Neural cell (in vitro differentiated cells): ENCODE data around the gene SGMS2. TPM values are rescaled to one million over a fixed set of nuclear protein-coding genes. Genes with fewer than 3 reads are reported as not detected.
"Not testable (repeated sequence)": the region's sequence is repeated elsewhere in the genome, so short reads cannot be mapped to it uniquely, and the experiment has no call there.

Experiments used
- H2AFZ ChIP-seq: fragments of 200-600, 300-800 bp; sonication (generic), shearing (Covaris generic); 2 replicates; pipeline ENCODE4 v1.6.0; 2014; ENCODE audit warnings: low read depth, mild to moderate bottlenecking, antibody characterized with exemption, low read length, moderate library complexity
- H3F3A ChIP-seq: fragments of 200-600 bp; shearing (Covaris generic); 2 replicates; pipeline ENCODE4 v1.6.1; 2016; ENCODE audit warnings: mild to moderate bottlenecking, moderate library complexity, mixed read lengths, antibody characterized with exemption, low read length; ENCODE audit not compliant: insufficient read depth, poor library complexity, severe bottlenecking
- H3K27ac ChIP-seq: fragments of 200-600, 300-800 bp; sonication (generic), shearing (Covaris generic); 2 replicates; pipeline ENCODE4 v1.5.1; 2014; ENCODE audit warnings: mild to moderate bottlenecking, low read length, moderate library complexity
- H3K27me3 ChIP-seq: fragments of 300-800, 200-600 bp; sonication (generic), shearing (Covaris generic); 2 replicates; pipeline ENCODE4 v1.6.0; 2014; ENCODE audit warnings: mild to moderate bottlenecking, low read depth, low read length, moderate library complexity; ENCODE audit not compliant: insufficient read depth
- H3K36me3 ChIP-seq: fragments of 300-800, 200-600 bp; sonication (generic), shearing (Covaris generic); 2 replicates; pipeline ENCODE4 v1.5.1; 2014; ENCODE audit warnings: mild to moderate bottlenecking, antibody characterized with exemption, low read length, moderate library complexity; ENCODE audit not compliant: insufficient read depth
- H3K4me2 ChIP-seq: fragments of 300-800, 200-600 bp; sonication (generic), shearing (Covaris generic); 2 replicates; pipeline ENCODE4 v1.6.0; 2014; ENCODE audit warnings: mild to moderate bottlenecking, low read length
- H3K4me3 ChIP-seq: fragments of 300-800, 200-600 bp; sonication (generic), shearing (Covaris generic); 2 replicates; pipeline ENCODE4 v1.5.1; 2014; ENCODE audit warnings: mild to moderate bottlenecking, low read length, moderate library complexity
- H3K79me2 ChIP-seq: fragments of 200-600 bp; shearing (Covaris generic); replicated peaks from 2 replicates; pipeline ENCODE4 v1.6.0; 2014; ENCODE audit warnings: mild to moderate bottlenecking, low read length, moderate library complexity; ENCODE audit not compliant: insufficient read depth
- H3K9ac ChIP-seq: fragments of 300-800, 200-600 bp; sonication (generic), shearing (Covaris generic); 2 replicates; pipeline ENCODE4 v1.6.1; 2016; ENCODE audit warnings: mild to moderate bottlenecking, low read length, mixed read lengths
- H3K9me2 ChIP-seq: fragments of 200-600 bp; shearing (Covaris generic); 2 replicates; pipeline ENCODE4 v1.6.1; 2016; ENCODE audit warnings: mild to moderate bottlenecking, low read length, mixed read lengths; ENCODE audit not compliant: insufficient read depth
- H3K9me3 ChIP-seq: fragments of 200-600, 300-800 bp; sonication (generic), shearing (Covaris generic); 2 replicates; pipeline ENCODE4 v1.6.1; 2016; ENCODE audit warnings: mild to moderate bottlenecking, mixed run types, low read length, moderate library complexity, mixed read lengths
- H4K20me1 ChIP-seq: fragments of 200-600 bp; shearing (Covaris generic); 2 replicates; pipeline ENCODE4 v1.6.1; 2016; ENCODE audit warnings: mild to moderate bottlenecking, mixed run types; ENCODE audit not compliant: insufficient read depth
- EP300 ChIP-seq: fragments of 450-650 bp; conservative IDR thresholded peaks from 2 replicates; pipeline ENCODE4 v1.6.1; 2014; ENCODE audit warnings: antibody characterized with exemption, mild to moderate bottlenecking, moderate library complexity; ENCODE audit not compliant: poor library complexity, severe bottlenecking
- EZH2 ChIP-seq: fragments of 200-600, 300-800 bp; shearing (Covaris generic), sonication (generic); IDR thresholded peaks from 2 replicates; pipeline ENCODE4 v1.6.1; 2014; ENCODE audit warnings: antibody characterized with exemption, low read length, borderline replicate concordance, mild to moderate bottlenecking; ENCODE audit not compliant: insufficient read depth, poor library complexity, severe bottlenecking
- MXI1 ChIP-seq: fragments of 450-650 bp; conservative IDR thresholded peaks from 2 replicates; pipeline ENCODE4 v1.6.1; 2014; ENCODE audit warnings: antibody characterized with exemption, mild to moderate bottlenecking; ENCODE audit not compliant: poor library complexity, severe bottlenecking
- POLR2AphosphoS5 ChIP-seq: IDR thresholded peaks from 2 replicates; pipeline ENCODE4 v1.6.1; 2012
- RAD21 ChIP-seq: fragments of 450-650 bp; conservative IDR thresholded peaks from 2 replicates; pipeline ENCODE4 v1.6.1; 2014; ENCODE audit warnings: antibody characterized with exemption, mild to moderate bottlenecking, moderate library complexity
- SMC3 ChIP-seq: fragments of 450-650 bp; conservative IDR thresholded peaks from 2 replicates; pipeline ENCODE4 v1.6.1; 2014; ENCODE audit warnings: antibody characterized with exemption, mild to moderate bottlenecking, moderate library complexity; ENCODE audit not compliant: poor library complexity
- TAF1 ChIP-seq: IDR thresholded peaks from 2 replicates; pipeline ENCODE4 v1.6.1; 2012; ENCODE audit warnings: low read depth
- polyA plus RNA-seq: library from polyadenylated mRNA; depleted of rRNA; stranded (reverse); fragments of >200 nt; gene quantifications from 2 replicates; pipeline ENCODE4 v1.2.3, GENCODE V29; 2014
- TF ChIP-seq, protein P1 (sequence below): IDR thresholded peaks from 2 replicates; pipeline ENCODE4 v1.6.1; 2012; ENCODE audit warnings: borderline replicate concordance
- TF ChIP-seq, protein P2 (sequence below): fragments of 450-650 bp; IDR thresholded peaks from 2 replicates; pipeline ENCODE4 v1.5.1; 2014; ENCODE audit warnings: antibody characterized with exemption, mild to moderate bottlenecking, moderate library complexity; ENCODE audit not compliant: poor library complexity, severe bottlenecking

Gene SGMS2
- polyA plus RNA-seq, 1 donor from 2014 or later: 0.15 TPM

DNA sequence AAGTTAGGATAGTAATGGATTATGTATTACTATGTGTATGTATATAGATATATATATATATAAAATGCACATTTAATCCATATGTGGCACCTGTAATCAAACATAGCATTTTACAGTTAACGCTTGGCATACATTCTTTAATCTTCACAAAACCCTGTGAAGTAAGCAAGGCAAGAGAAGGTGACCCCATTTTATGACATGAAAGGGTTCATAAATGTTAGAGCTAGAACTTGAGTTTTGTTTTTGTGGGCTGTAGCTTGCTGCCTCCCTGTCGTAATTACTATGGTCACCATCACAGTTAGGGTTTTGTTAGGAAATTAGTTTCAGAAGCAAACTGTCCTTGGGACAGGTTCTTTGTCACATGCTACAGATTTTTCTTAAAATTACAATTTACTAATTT lies 92.8 kb downstream of the SGMS2 start:
- Histone ChIP-seq H3K9me2 (no peaks in the 10 kb centered on the region), H3K27me3 (no peaks in the 10 kb centered on the region), H3K4me2 (no peak overlapping the region), H3K36me3 (no peaks in the 10 kb centered on the region), H3F3A (no peaks in the 10 kb centered on the region), H3K4me3 (no peak overlapping the region), H2AFZ (no peak overlapping the region), H4K20me1 (no peaks in the 10 kb centered on the region), H3K9ac (no peak overlapping the region), H3K79me2 (no peaks in the 10 kb centered on the region), H3K27ac (no peak overlapping the region), H3K9me3 (no peaks in the 10 kb centered on the region)
- TF ChIP-seq, protein P1, sequence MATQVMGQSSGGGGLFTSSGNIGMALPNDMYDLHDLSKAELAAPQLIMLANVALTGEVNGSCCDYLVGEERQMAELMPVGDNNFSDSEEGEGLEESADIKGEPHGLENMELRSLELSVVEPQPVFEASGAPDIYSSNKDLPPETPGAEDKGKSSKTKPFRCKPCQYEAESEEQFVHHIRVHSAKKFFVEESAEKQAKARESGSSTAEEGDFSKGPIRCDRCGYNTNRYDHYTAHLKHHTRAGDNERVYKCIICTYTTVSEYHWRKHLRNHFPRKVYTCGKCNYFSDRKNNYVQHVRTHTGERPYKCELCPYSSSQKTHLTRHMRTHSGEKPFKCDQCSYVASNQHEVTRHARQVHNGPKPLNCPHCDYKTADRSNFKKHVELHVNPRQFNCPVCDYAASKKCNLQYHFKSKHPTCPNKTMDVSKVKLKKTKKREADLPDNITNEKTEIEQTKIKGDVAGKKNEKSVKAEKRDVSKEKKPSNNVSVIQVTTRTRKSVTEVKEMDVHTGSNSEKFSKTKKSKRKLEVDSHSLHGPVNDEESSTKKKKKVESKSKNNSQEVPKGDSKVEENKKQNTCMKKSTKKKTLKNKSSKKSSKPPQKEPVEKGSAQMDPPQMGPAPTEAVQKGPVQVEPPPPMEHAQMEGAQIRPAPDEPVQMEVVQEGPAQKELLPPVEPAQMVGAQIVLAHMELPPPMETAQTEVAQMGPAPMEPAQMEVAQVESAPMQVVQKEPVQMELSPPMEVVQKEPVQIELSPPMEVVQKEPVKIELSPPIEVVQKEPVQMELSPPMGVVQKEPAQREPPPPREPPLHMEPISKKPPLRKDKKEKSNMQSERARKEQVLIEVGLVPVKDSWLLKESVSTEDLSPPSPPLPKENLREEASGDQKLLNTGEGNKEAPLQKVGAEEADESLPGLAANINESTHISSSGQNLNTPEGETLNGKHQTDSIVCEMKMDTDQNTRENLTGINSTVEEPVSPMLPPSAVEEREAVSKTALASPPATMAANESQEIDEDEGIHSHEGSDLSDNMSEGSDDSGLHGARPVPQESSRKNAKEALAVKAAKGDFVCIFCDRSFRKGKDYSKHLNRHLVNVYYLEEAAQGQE: no peak
- no peak for TF ChIP-seq EZH2
- no peak for TF ChIP-seq TAF1
- TF ChIP-seq EP300: no peak
- no peak for TF ChIP-seq RAD21
- no peak for TF ChIP-seq SMC3
- TF ChIP-seq, protein P2, sequence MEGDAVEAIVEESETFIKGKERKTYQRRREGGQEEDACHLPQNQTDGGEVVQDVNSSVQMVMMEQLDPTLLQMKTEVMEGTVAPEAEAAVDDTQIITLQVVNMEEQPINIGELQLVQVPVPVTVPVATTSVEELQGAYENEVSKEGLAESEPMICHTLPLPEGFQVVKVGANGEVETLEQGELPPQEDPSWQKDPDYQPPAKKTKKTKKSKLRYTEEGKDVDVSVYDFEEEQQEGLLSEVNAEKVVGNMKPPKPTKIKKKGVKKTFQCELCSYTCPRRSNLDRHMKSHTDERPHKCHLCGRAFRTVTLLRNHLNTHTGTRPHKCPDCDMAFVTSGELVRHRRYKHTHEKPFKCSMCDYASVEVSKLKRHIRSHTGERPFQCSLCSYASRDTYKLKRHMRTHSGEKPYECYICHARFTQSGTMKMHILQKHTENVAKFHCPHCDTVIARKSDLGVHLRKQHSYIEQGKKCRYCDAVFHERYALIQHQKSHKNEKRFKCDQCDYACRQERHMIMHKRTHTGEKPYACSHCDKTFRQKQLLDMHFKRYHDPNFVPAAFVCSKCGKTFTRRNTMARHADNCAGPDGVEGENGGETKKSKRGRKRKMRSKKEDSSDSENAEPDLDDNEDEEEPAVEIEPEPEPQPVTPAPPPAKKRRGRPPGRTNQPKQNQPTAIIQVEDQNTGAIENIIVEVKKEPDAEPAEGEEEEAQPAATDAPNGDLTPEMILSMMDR: no peak
- no peak for TF ChIP-seq MXI1
- no peak for TF ChIP-seq POLR2AphosphoS5

DNA sequence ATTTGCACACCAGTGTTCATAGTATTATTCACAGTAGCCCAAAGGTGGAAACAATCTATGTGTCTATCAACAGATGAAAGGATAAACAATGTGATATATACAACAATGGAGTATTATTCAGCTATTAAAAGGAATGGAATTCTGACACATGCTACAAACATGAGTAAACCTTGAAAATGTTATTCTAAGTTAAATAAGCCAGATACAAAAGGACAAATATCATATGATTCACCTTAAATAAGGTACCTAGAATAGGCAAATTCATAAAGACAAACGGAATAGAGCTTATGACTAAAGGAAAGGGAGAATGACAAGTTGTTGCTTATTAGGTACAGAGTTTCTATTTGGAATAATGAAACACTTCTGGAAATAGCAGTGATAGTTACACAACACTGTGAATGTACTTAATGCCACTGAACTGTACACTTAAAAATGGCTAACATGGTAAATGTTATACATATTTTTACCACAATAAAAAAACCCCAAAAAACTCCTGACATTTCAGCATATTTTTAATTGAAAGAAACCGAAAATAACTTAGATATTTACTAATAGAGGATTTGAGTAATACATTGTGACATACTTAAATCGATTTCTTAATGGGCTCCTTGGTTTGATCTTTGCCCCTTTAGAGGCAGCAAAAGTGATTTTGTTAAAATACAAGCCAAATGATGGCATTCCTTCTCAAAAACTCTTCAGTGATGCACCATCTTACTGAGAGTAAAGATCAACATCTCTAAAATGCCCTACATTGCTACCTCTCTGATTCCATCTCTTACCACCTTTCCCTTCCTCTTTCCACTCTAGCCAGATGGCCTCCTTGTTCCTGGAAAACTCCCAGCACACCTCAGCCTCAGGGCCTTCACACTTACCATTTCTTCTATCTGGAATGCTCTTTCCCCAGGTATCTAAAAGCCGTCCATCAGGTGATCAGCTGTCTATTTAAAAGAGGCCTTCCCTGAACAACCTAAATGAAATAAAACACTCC lies 98.0 kb downstream of the SGMS2 start:
- H3F3A ChIP-seq: no peaks in the 10 kb centered on the region

DNA sequence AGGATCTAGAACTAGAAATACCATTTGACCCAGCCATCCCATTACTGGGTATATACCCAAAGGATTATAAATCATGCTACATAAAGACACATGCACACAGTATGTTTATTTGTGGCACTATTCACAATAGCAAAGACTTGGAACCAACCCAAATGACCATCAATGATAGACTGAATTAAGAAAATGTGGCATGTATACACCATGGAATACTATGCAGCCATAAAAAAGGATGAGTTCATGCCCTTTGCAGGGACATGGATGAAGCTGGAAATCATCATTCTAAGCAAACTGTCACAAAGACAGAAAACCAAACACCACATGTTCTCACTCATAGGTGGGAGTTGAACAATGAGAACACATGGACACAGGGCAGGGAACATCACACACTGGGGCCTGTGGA lies 101.0 kb downstream of the SGMS2 start:
- H3K4me3 ChIP-seq, H3K27me3 ChIP-seq, H3F3A ChIP-seq, H3K9ac ChIP-seq, H3K27ac ChIP-seq, H2AFZ ChIP-seq, H3K79me2 ChIP-seq, H4K20me1 ChIP-seq, H3K4me2 ChIP-seq, H3K36me3 ChIP-seq, H3K9me3 ChIP-seq, H3K9me2 ChIP-seq: not testable (repeated sequence)

More for the DNA sequence above, 98.0 kb downstream of the SGMS2 start:
- Histone ChIP-seq H3K27me3 (no peaks in the 10 kb centered on the region), H3K9ac (no peak overlapping the region), H3K27ac (no peak overlapping the region), H3K9me2 (no peaks in the 10 kb centered on the region), H2AFZ (no peak overlapping the region), H3K36me3 (no peaks in the 10 kb centered on the region), H4K20me1 (no peaks in the 10 kb centered on the region), H3K9me3 (no peaks in the 10 kb centered on the region), H3K4me2 (no peak overlapping the region), H3K4me3 (no peak overlapping the region), H3K79me2 (no peaks in the 10 kb centered on the region)
- TF ChIP-seq SMC3 (no peak), POLR2AphosphoS5 (no peak), RAD21 (no peak), TAF1 (no peak), EZH2 (no peak)
- TF ChIP-seq, protein P2: no peak

- H3K27ac ChIP-seq, H3K79me2 ChIP-seq, H3K9me2 ChIP-seq, H4K20me1 ChIP-seq, H3F3A ChIP-seq, H3K4me2 ChIP-seq, H3K36me3 ChIP-seq, H2AFZ ChIP-seq, H3K9ac ChIP-seq, H3K27me3 ChIP-seq, H3K4me3 ChIP-seq, H3K9me3 ChIP-seq: not testable (repeated sequence)
Observed at GRCh38 chr4:107926875-107927274, 102.1 kb downstream of the SGMS2 start.
